A549 (cell line): ENCODE results near the gene OTUD6A. TPM values are rescaled to one million over a fixed set of nuclear protein-coding genes. Genes with fewer than 3 reads are reported as not detected.

Experiments
- ATAC-seq, 2 experiments: fragments of 200-7000 bp in 1 of 2; fragments of >200 bp in 1 of 2; cut with Nextera tagmentation in 1 of 2; cut with Tn5 transposase in 1 of 2; 3 replicates each; pipeline versions ENCODE4 v1.8.0 to v1.9.1; 2018 to 2020; ENCODE audit warnings: mild to moderate bottlenecking in 1 of 2, moderate library complexity in 1 of 2
- CTCF ChIA-PET: fragments of 300-600 bp; sonication (Branson Sonifier 250); formaldehyde crosslinking; extraction: SDS; loops from one replicate; lab custom pipeline; 2021; ENCODE audit warnings: antibody characterized with exemption, inconsistent platforms; lab: Yijun Ruan, JAX
- POLR2A ChIA-PET: fragments of 350-600 bp; formaldehyde crosslinking; extraction: SDS; loops from one replicate; lab custom pipeline; 2021; ENCODE audit warnings: antibody characterized with exemption, inconsistent platforms; lab: Yijun Ruan, JAX
- DNase-seq, 2 experiments: peaks; one replicate each; pipeline versions ENCODE4 v3.0.0 to v3.0.0-alpha.2; 2011 to 2016; ENCODE audit warnings: low read depth in 1 of 2, low spot score in 1 of 2
- FAIRE-seq: peaks from 2 replicates; lab custom pipeline; 2011; peaks lifted over from hg19 to GRCh38; lab: Jason Lieb, UNC
- H3K27ac ChIP-seq, 2 experiments: fragments of >200 bp; sonication (Bioruptor Twin); formaldehyde crosslinking; 3 replicates each; pipeline ENCODE4 v1.5.1; 2016 to 2017
- H3K4me1 ChIP-seq: fragments of >200 bp; sonication (Bioruptor Twin); formaldehyde crosslinking; 3 replicates; pipeline ENCODE4 v1.6.1; 2016
- H3K4me2 ChIP-seq: fragments of >200 bp; sonication (Bioruptor Twin); formaldehyde crosslinking; 3 replicates; pipeline ENCODE4 v1.6.1; 2016
- H3K4me3 ChIP-seq: fragments of >200 bp; sonication (Bioruptor Twin); formaldehyde crosslinking; 3 replicates; pipeline ENCODE4 v1.5.1; 2016
- H3K9me3 ChIP-seq: fragments of >200 bp; sonication (Bioruptor Twin); formaldehyde crosslinking; 3 replicates; pipeline ENCODE4 v1.6.1; 2016
- BHLHE40 ChIP-seq: IDR thresholded peaks from 2 replicates; pipeline ENCODE4 v1.6.1; 2012; ENCODE audit warnings: low read depth, low read length, inconsistent platforms
- EP300 ChIP-seq, 2 experiments: fragments of >200 bp; sonication (Bioruptor Twin); formaldehyde crosslinking; IDR thresholded peaks; 2 replicates in 1 of 2; 3 replicates in 1 of 2; pipeline ENCODE4 v1.6.1; 2016 to 2017
- ESRRA ChIP-seq: fragments of 150-350 bp; IDR thresholded peaks from 2 replicates; pipeline ENCODE4 v1.6.1; 2014; ENCODE audit warnings: mild to moderate bottlenecking, low read length, borderline replicate concordance
- FOXS1 ChIP-seq: fragments of 250-450 bp; sonication (Bioruptor Pico); IDR thresholded peaks from 2 replicates; pipeline ENCODE4 v1.5.0; 2020; ENCODE audit warnings: mild to moderate bottlenecking, moderate library complexity
- JUN ChIP-seq, 2 experiments: fragments of >200 bp; sonication (Bioruptor Twin); formaldehyde crosslinking; IDR thresholded peaks; 2 replicates in 1 of 2; 3 replicates in 1 of 2; pipeline ENCODE4 v1.6.1; 2016 to 2017
- KDM5A ChIP-seq: fragments of 200-600 bp; sonication (generic); IDR thresholded peaks from 2 replicates; pipeline ENCODE4 v1.6.1; 2016; ENCODE audit warnings: antibody characterized with exemption, mild to moderate bottlenecking
- MAX ChIP-seq: IDR thresholded peaks from 2 replicates; pipeline ENCODE4 v1.6.1; 2012
- NR3C1 ChIP-seq: fragments of >200 bp; sonication (Bioruptor Twin); formaldehyde crosslinking; IDR thresholded peaks from 3 replicates; pipeline ENCODE4 v1.6.1; 2017
- PHF8 ChIP-seq: fragments of 200-600 bp; sonication (generic); IDR thresholded peaks from 2 replicates; pipeline ENCODE4 v1.6.1; 2016; ENCODE audit warnings: low read depth, mild to moderate bottlenecking, antibody characterized with exemption, moderate library complexity, borderline replicate concordance
- POLR2A ChIP-seq: IDR thresholded peaks from 2 replicates; pipeline ENCODE4 v1.6.1; 2012; ENCODE audit warnings: mild to moderate bottlenecking, low read length
- POLR2AphosphoS2 ChIP-seq: conservative IDR thresholded peaks from 2 replicates; pipeline ENCODE4 v1.6.1; 2012; ENCODE audit warnings: low read length, improper control_type of control experiment, inconsistent platforms
- RAD21 ChIP-seq, 2 experiments: fragments of >200 bp in 1 of 2; sonication (Bioruptor Twin) in 1 of 2; formaldehyde crosslinking in 1 of 2; IDR thresholded peaks in 1 of 2; conservative IDR thresholded peaks in 1 of 2; 2 replicates in 1 of 2; 3 replicates in 1 of 2; pipeline ENCODE4 v1.6.1; 2012 to 2018; ENCODE audit warnings: inconsistent platforms in 1 of 2
- RNF2 ChIP-seq: fragments of 200-600 bp; sonication (generic); IDR thresholded peaks from 2 replicates; pipeline ENCODE4 v1.6.1; 2016; ENCODE audit warnings: low read depth, mild to moderate bottlenecking, antibody characterized with exemption, moderate library complexity, borderline replicate concordance
- ZC3H11A ChIP-seq: fragments of 450-650 bp; IDR thresholded peaks from 2 replicates; pipeline ENCODE4 v1.6.1; 2014; ENCODE audit warnings: antibody characterized with exemption, mild to moderate bottlenecking
- ZNF302 ChIP-seq: fragments of 250-450 bp; sonication (Bioruptor Pico); IDR thresholded peaks from 2 replicates; pipeline ENCODE4 v1.9.0; 2021; ENCODE audit warnings: inconsistent platforms, mild to moderate bottlenecking, moderate library complexity
- WGBS: methylation state at CpG from one replicate; pipeline ENCODE4 v1.1.6; 2017; ENCODE audit errors: missing lambda C conversion rate; 5-methylcytosine and 5-hydroxymethylcytosine counted together
- polyA plus RNA-seq, 4 experiments: library from polyadenylated mRNA; depleted of rRNA in 3 of 4; stranded (reverse); fragments of >200 nt; fragmentation: RNase III in 1 of 4; extraction: RNeasy Plus Mini Kit Qiagen cat#74134 plus additional on column Dnase treatment in 1 of 4; gene quantifications; 2 replicates in 3 of 4; 3 replicates in 1 of 4; pipeline ENCODE4 v1.2.3, GENCODE V29; 2011 to 2017
- TF ChIP-seq, protein P1 (sequence below): fragments of 250-450 bp; sonication (Bioruptor Pico); IDR thresholded peaks from 2 replicates; pipeline ENCODE4 v1.5.0; 2021; ENCODE audit warnings: mild to moderate bottlenecking, moderate library complexity, borderline replicate concordance
- TF ChIP-seq, protein P2 (sequence below): fragments of 250-450 bp; sonication (Bioruptor Pico); IDR thresholded peaks from 2 replicates; pipeline ENCODE4 v1.5.0; 2020; ENCODE audit warnings: low read depth, mild to moderate bottlenecking, moderate library complexity

OTUD6A gene
- polyA plus RNA-seq, 2 of the 4 experiments (the other 2 are of a cell fraction), result not detected

- 44% methylated on average over 4 of the region's 4 CpGs for WGBS
- ChIA-PET CTCF (no interaction called here), POLR2A (no interaction called here)
- ATAC-seq, result no peak
- peaks cover 7% of the 10 kb centered on the region; the same call in 1 of the 3 replicates for H3K4me1 ChIP-seq
- H3K4me3 ChIP-seq, result no peak within 1 kb of the TSS
- DNase-seq, result no peak
- no peak within 1 kb of the TSS for H3K4me2 ChIP-seq
- H3K27ac ChIP-seq, result no peak within 1 kb of the TSS
- no peak for TF ChIP-seq PHF8
- TF ChIP-seq FOXS1 (CRISPR knock-in tag), result no peak
- TF ChIP-seq RAD21 (conservative IDR thresholded peaks at IDR 0.05 in 1 of 2, IDR thresholded peaks at IDR 0.05 in 1 of 2), result no peak
- TF ChIP-seq POLR2AphosphoS2, result no peak
- no peak for TF ChIP-seq ZNF302
- TF ChIP-seq POLR2A, result no peak
- TF ChIP-seq NR3C1, result no peak
- TF ChIP-seq, protein P1, sequence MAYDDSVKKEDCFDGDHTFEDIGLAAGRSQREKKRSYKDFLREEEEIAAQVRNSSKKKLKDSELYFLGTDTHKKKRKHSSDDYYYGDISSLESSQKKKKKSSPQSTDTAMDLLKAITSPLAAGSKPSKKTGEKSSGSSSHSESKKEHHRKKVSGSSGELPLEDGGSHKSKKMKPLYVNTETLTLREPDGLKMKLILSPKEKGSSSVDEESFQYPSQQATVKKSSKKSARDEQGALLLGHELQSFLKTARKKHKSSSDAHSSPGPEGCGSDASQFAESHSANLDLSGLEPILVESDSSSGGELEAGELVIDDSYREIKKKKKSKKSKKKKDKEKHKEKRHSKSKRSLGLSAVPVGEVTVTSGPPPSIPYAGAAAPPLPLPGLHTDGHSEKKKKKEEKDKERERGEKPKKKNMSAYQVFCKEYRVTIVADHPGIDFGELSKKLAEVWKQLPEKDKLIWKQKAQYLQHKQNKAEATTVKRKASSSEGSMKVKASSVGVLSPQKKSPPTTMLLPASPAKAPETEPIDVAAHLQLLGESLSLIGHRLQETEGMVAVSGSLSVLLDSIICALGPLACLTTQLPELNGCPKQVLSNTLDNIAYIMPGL, result no peak
- H3K9me3 ChIP-seq, result no peaks in the 10 kb centered on the region
- peak; percentile 61 for FAIRE-seq
Observed at GRCh38 chrX:70049925-70050324, 12.3 kb upstream of the OTUD6A start, which contains the start of gene AWAT2. Gene AWAT2, minus strand, starts transcription at chrX:70049938. Its CDS starts 6 bp downstream, at chrX:70049932.

- H3K4me2 ChIP-seq, result no peak overlapping the region
- WGBS, result 72% methylated on average over 11 of the region's 11 CpGs
- POLR2A ChIA-PET, result no interaction called here
- ATAC-seq, result no peak
- no peaks in the 10 kb centered on the region for H3K4me1 ChIP-seq
- CTCF ChIA-PET, result no interaction called here
- H3K4me3 ChIP-seq, result no peak overlapping the region
- no peak for DNase-seq
- FAIRE-seq, result peak; percentile 43
- H3K9me3 ChIP-seq, result no peaks in the 10 kb centered on the region
- no peak overlapping the region for H3K27ac ChIP-seq
- TF ChIP-seq, protein P2, sequence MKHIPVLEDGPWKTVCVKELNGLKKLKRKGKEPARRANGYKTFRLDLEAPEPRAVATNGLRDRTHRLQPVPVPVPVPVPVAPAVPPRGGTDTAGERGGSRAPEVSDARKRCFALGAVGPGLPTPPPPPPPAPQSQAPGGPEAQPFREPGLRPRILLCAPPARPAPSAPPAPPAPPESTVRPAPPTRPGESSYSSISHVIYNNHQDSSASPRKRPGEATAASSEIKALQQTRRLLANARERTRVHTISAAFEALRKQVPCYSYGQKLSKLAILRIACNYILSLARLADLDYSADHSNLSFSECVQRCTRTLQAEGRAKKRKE, result no peak
- TF ChIP-seq ESRRA, result no peak
- TF ChIP-seq POLR2A, result no peak
- TF ChIP-seq EP300 (IDR thresholded peaks at IDR 0.05), result no peak
- TF ChIP-seq BHLHE40, result no peak
Observed at GRCh38 chrX:70052895-70053615, 9.2 kb upstream of the OTUD6A start.

DNA sequence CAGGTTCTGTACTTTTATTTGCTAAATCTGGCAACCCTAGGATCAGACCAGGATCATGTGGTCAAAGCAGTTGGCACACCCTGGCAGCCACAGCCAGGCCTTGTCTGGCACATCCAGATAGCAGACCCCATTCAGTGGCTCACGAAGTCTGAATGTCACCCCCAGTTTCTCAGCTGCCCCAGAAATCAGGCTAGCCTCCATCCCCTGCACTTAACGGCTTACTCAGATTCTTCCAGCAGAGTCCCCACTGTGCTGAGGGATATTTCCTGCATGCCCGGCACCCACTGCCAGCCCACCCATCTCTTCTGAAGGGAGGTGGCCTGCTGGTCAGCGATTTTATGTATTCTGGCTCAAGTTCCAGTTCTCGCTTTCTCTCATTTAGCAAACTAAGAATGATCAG is 7.9 kb upstream of the OTUD6A start:
- H3K27ac ChIP-seq, result no peak overlapping the region
- no peak for DNase-seq
- ChIA-PET CTCF (interaction anchor here (2.3 kb wide), 1 partner anchor 23 kb away, joined by 6 read pairs; no protein-coding TSS in a partner anchor), POLR2A (no interaction called here)
- no peak for FAIRE-seq
- H3K4me2 ChIP-seq, result no peak overlapping the region
- TF ChIP-seq KDM5A (no peak), MAX (no peak), RNF2 (no peak), ZC3H11A (no peak), PHF8 (no peak), JUN (IDR thresholded peaks at IDR 0.05) (no peak)
- TF ChIP-seq, protein P1, result no peak
- TF ChIP-seq, protein P2, result no peak
- no peaks in the 10 kb centered on the region for H3K4me1 ChIP-seq
- H3K9me3 ChIP-seq, result no peaks in the 10 kb centered on the region
- ATAC-seq, result no peak
- H3K4me3 ChIP-seq, result no peak overlapping the region
- 84% methylated on average over 2 of the region's 5 CpGs for WGBS
